NCI-H2029 treated with DMSO at 0.1 percent for 48 hours (cell line): ENCODE results near the gene POM121L2.
"Not testable (repeated sequence)": the region's sequence is repeated elsewhere in the genome, so short reads cannot be mapped to it uniquely, and the experiment has no call there.

Experiments
- DNase-seq: peaks from one replicate; lab custom pipeline; 2025; lab: John Stamatoyannopoulos, UW

Gene POM121L2

DNA sequence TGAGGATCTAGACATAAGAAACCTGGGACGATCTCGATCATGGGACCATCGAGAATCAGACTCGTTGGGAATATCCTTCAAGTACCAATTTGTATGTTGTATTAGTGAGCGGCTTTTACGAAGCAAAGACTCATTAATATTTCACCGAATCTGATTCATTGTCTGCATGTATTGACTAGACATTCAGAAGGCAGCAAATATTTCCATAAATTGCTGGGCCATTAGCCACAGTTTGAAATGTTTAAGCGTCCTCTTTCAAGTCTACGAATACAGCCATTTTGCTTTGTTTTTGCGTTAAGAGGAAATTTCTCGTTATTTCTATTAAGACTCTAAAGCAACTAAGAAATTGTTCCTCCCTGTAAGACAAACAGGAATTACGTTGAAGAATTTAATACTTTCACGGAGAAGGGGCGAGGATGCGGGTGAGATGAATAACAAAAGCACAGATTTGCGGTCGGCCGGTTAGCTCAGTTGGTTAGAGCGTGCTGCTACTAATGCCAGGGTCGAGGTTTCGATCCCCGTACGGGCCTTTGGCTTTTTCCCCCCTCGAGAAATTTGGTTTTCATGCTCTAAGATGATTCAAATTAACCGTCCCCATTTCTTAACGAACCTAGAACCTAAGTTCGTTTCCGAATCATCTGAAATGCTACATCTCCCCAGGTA, 18.5 kb downstream of the POM121L2 start:
- DNase-seq: no peak

DNA sequence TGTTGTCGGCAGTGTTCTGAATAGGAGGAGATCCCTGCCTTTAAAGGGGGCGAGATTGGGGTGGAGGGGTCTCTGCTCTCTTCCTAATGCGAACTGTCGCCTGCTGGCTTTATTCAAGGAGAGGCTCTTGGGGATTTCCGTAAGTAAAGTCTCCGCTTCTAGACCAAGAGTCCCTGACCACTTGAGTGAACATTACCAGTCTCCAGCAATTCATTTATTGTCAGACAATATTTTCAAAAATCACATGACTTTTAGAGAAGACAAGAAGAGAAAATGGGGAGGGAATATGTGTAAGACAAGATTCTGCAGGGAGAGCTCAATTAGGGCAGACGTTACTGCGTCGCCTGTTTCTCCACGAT, 21.2 kb downstream of the POM121L2 start:
- DNase-seq: no peak

DNA sequence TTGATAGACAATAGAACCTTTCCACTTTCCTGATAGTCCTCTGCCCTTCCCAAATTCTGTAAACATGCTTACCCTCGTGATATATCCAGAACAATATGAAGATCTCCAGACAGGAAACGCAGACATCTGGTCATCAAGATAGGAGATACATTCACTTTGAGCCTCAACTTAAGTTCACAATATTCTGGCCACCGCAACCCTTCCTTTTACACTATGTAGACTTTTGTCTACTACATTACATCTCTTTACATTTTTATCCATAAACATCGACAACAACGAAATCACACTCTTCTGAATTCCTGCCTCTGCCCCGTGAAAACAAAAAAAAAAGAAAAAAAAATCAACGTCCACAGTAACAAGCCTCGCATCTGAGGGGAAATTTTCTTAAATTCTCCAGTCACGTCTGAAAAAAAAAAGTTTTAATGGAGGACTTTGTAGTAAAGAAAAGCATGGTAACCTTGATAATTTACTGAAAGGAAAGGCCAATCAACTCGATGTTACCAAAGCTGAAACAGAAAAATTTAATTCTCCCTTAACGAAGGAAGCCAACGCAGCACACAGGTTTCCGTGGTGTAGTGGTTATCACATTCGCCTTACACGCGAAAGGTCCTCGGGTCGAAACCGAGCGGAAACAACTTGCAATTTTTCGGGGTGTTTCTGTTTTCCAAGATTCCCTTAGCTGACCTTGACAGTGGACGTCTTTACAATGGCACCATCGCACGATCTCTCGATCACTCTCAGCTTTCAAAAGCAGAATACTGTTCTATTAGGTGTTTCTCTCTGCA, 21.8 kb downstream of the POM121L2 start:
- no peak for DNase-seq

DNA sequence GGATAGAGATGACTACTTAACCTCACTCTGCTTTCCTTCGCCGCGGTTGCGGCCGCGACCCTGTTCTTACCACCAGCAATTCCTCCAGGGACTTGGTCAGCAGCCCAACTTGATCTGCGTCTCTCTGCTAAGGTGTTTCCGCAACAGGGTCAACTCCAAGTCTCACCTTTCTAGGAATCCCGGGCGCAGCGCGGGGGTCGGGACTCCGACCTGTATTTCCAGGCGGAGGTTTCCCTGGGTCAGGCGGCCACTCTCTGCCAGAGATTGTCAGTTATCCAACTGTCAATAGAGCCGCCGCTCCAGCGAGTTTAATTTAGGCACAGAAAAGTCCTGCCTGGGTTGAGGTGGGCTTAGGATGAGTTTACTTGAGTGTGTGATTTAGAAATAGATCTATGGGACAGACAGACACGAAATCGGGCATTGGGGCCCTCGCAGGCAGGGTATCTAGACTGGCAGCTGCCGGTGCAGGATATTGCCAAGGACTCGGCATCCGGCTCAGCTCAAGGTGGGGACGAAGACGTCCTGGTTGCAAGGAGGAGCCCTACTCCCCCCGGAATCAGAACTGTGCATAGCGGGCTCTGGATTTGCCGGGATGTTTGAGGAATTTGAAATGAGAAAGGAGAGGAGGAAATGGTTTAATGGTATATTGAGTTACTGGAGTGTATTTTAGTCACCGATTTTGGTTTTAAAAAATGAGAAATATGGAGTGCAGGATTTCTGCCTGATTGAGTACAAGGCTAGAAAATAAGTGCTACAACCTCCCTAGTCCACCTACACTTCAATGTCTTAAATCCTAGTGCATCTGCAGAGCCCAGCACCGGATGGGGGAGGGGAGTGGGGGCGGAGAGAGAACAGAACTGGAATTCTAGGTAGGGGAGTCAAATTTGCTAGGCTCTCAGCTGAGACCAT, 23.7 kb downstream of the POM121L2 start:
- DNase-seq: no peak

DNA sequence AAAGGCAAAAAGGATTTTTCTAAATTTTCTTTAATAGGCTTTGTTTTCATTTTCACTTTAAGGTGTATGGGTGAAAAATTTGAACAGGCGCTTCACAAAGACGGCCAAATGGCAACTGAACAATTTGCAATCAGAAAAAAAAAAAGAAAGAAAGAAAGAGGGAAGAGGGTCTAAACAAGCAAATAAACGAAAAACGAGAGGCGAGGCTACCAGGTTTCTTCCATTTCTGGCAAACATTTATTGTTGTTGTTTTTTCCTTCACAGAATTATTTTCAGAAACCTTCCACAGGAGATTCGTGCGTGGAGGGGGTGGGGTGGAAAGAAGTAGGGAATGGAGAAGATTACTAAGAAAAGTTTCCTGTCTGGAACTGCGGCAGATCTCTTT, 24.3 kb downstream of the POM121L2 start:
- no peak for DNase-seq

DNA sequence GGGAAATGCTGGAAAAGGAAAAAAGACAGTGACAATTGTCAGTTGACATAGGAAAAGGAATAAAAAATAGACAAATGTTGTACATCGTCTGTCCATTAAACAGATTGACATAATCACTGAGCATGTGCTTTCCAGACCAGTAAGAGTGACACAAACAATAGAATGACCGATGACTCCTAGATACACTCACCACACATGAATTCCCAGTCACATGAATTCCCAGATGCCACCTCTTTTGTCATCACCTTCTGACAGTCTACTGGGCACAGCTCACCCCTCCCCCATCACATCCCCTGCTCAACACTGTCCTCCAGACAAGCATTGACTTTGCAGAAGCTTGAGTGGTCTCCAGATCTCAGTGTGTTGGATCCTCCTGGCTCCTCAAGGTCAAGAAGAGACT, 25.9 kb downstream of the POM121L2 start:
- DNase-seq: no peak

DNA sequence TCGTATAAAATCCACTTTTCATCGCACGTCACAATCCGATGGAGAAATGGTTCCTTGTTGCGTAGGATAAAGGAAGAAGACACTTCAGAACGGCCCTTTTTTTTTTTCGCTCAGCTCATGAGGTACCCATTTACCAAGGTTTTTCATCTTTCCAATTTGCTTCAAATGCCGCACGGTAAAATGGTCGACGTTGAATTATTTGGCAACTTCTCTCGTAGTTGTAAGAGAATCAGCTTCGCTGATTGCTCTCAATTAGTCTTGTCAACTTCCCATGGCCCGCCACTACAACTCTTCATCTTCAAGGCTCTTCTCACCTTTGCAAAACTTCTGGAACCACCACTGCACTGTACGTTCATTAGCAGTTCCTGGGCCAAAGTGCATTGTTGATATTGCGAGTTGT, 28.8 kb downstream of the POM121L2 start:
- DNase-seq: no peak

DNA sequence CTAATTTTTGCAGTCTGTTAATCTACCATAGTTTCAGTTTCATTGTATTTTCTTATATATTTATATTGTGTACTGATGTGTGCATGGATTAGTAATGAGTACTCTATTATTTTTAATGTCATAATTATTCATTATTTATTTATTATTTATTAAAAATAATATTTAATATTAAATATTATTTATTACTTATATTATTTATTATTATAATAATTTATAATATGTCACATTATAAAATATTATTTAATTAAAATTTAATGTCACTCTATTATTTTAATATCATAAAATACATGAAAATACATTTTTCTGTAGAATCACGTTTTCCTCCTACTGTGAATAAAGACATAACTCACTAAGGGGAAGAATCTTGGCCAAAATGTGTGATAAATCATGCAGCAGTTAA, 30.5 kb downstream of the POM121L2 start:
- no peak for DNase-seq

DNA sequence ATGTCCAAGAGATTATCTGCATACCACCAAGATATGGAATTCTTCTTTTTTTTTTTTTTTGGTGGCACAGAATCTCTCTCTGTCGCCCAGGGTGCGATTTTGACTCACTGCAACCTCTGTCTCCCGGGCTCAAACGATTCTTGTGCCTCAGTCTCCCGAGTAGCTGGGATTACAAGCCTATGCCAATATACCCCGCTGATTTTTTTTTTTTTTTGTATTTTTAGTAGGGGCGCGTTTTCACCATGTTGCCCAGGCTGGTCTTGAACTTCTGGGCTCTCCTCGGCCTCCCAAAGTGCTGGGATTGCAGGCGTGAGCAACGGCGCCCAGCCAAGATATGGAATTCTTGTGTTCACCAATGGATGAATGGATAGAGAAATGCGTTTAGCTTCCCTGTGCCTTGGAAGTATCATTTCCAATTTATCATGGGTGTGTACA, 31.0 kb downstream of the POM121L2 start:
- no peak for DNase-seq

DNA sequence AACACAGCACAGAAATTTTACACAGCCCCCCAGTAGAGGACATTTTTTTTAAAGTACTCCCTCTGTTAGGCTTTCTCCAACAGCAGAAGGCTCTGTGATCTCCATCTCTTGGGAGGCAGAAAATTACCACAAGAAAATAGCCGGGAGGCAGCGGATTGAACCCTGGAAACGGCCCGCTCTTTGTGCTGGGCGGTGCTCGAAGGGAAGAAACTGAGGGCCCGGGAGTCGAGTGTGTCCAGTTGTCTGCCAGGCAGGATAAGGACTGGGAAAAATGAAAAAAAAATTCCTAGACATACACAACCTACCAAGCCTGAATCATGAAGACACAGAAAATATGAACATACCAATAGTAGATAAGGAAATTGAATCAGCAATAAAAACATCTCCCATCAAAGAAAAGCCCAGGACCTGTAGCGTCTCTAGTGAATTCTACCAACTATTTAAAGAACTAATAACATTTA, 31.5 kb downstream of the POM121L2 start:
- DNase-seq: no peak

DNA sequence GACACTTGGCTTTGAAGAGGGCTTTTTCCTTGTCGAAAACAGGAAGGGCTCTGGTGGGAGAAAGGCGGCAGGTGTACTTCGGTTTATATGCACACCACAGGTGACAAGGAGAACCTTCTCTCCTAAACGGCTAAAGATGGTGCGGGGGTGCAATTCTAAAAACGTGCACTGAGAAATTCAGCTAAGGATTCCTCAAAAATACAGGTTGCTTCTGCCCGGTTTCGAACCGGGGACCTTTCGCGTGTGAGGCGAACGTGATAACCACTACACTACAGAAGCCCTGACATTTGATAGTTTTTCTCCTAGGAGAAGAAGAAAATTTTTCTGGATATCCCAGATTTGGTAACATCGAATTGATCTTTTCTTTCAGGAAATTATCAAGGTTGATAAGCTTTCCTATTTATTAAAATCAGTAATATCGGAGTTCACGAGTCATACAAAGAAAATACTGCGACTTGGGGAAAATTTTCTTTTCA, 32.0 kb downstream of the POM121L2 start:
- DNase-seq: no peak

DNA sequence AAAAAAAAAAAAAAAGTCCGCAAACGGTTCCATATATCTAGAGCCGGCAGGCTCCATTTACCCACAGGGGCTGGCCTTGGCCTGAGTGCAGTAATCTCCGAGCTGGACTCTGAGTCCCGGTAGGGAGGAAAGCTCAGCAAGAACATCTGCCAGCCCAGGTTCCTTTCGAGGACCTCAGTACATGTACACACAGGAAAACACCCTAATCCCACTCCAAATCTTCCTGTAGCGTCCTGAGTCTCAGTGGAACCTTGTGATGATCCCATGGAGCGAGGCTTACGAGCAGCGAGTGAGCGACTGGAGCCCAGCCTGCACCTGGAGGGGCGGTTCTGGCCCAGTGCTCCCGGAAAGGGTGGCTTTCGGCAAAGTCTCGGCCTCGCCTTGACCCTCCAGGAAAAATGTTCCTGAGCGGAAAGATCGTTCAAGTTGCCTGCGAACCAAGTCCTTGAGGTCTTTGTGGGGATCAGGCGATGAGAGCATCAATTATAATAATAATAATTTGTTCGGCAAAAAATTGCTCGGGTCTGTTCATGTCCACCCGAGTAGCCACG, 32.5 kb downstream of the POM121L2 start:
- DNase-seq: no peak

DNA sequence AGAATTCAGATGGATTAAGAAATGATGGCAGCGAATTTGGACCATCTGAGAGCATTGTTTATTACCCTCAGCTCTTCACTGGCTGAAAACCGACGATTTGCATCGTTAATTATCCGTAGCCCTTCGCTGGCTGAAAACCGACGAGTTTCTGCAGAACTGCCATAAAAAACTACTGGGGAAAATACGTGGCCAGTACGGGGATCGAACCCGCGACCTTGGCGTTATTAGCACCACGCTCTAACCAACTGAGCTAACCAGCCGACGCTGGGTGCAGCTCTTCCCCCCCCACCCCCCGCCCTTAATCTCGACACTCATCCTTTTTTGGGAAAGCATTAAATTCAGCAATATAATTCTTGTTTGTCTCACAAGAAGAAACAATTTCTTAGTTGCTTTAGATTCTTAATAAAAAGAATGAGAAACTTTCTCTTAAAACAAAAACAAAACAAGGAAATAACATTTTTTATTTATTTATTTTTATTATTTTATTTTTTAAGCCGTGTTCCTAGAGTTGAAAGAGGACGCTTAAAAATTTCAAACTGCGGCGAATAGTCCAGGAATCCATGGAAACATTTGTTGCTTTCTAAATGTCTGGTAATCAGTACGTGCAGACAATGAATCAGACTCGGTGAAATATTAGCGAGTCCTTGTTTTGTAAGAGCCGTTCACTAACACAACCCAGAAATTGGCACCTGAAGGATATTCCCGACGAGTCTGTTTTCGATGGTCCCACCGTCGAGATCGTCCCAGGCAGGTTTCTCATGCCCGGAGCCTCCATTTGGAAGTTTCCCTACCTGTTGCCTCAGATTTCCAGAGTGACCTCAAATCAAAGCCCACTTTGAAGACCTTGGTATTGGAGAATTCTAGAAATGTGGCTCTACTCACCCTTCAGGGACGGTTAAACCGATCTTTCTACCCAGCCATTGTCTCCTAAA, 36.8 kb downstream of the POM121L2 start:
- no peak for DNase-seq

DNA sequence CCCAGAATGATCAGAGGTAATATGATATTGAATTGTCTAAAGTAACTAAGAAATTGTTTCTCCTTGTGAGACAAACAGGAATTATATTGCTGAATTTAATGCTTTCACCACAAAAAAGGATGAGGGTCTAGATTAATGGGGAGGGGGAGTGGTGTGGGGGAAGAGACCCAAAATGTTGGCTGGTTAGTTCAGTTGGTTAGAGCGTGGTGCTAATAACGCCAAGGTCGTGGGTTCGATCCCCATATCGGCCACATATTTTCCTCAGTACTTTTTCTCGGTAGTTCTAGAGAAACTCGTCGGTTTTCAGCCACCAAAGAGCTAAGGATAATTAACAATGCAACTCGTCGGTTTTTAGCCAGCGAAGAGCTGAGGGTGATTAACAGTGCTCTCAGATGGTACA, 38.3 kb downstream of the POM121L2 start:
- DNase-seq: no peak

DNA sequence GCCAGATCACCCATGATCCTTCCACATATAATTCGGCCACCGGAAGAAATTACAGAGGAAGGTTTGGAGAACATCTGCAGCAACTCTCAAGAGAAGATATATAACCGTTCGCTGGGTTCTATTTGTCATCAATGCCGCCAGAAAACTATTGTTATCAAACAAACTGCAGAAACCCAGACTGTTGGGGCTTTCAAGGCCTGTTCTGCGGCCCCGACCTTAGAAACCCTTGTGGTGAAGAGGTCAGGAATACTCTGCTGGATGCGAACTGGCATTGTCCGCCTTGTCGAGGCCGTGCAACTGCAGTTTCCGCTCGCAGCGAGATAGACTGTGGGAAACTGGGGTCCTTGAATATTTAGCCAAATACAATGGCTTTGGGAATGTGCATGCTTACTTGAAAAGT, 43.3 kb downstream of the POM121L2 start:
- DNase-seq: no peak

DNA sequence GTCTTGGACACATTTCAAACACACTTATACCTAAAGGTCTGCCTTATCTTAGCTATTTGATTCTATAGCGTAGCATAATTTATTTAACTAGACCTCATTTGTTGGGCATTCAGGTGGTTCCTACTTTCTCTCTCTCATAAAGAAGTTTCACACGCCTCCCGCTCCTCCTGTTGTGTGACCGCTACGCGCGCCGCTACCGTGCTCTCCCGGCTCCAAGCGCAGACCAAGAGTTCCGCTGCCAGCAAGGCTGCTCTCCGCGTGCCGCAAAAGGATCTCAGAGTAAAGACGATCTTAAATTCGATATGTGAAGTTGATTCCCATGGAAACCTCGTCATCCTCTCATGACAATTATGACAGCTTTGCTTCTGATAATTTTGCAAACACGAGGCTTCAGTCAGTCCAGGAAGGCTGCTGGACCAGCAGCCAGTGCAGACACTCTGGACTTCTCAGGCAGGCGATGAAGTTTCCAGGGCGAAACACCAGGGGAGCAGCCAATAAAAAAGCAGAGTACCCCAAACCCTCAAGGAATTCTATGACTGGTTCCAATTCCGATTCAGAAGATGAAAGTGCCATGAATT, 44.1 kb downstream of the POM121L2 start:
- DNase-seq: no peak

DNA sequence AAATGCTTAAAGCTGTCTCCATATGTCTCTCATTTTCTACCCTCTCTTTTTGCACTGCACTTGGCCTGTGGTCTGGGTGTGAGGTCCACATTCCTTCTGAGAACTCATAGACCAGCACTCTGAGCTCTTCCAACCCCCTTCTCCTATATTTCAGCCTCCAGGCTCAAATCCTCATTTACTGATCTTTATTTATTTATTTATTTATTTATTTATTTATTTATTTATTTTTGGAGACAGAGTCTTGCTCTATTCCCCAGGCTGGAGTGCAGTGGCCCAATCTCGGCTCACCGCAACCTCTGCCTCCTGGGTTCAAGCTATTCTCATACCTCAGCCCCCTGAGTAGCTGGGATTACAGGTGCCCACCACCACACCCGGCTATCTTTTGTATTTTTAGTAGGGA, 45.1 kb downstream of the POM121L2 start:
- DNase-seq: not testable (repeated sequence)

DNA sequence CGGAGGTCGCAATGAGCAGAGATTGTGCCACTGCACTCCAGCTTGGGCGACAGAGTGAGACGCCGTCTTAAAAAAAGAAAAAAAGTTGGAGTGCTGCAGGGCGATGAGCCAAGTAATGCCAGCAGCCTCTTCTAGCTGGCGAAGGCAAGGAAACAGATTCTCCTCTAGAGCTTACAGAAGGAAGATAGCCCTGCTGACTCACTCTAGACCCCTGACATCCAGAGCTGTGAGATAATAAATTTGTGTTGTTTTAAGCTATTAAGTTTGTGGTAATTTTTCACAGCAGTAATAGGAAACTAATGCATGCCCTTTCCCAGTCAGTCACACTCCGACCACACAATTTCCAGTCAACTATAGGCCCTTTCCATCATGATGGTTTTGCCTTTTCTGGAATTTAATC, 48.2 kb downstream of the POM121L2 start:
- DNase-seq: no peak

DNA sequence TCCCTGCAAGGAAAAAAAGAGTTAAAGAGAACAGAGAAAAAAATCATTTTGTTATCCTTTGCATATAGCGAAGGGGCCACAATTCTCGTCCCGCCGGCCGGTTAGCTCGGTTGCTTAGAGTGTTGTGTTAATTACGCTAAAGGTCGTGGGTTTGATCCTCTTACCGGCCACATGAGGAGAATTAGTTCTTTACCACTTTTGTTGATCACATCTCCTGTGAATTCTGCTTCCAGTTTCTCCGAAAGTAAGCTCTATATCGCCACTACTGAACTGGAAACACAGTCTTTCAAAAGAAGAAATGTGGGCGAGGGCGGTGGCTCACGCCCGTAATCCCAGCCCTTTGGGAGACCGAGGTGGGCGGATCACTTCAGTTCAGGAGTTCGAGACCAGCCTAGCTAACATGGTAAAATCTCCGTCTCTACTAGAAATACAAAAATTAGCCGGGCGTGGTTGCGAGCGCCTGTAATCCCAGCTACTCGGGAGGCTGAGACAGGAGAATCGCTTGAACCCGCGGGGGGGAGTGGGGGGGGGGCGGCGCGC, 51.2 kb downstream of the POM121L2 start:
- no peak for DNase-seq

DNA sequence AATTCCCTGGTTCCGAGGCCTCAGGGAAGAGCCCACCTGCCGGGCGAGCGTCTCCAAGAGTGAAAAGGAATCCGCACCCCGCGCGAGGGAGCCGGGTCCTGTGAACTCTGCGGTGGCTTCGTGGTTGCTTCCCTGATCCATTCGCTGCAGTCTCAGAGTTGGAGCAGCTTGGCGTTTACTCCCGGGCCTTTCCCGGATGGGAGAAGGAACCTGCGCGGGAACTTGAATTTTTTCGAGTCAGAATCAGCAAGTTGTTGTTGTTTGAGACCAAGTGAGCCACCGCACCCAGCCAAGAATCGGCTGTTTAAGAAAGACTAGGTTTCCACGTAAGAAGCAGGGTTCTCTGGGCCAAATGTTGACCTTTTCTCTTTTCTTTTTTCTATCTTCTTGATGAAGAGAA, 51.7 kb downstream of the POM121L2 start:
- no peak for DNase-seq
